K562 (cell line): ENCODE data around the gene KLK2. TPM values are rescaled to one million over a fixed set of nuclear protein-coding genes. Genes with fewer than 3 reads are reported as not detected.

Experiments used
- ATAC-seq: fragments of 200-7000 bp; cut with Tn5 transposase; 3 replicates; pipeline ENCODE4 v1.9.1; 2020; ENCODE audit warnings: moderate library complexity
- BruUV-seq: library from RNA; stranded (reverse); fragments of 400-500 nt; replicated peaks from 2 replicates; lab custom pipeline; 2021; lab: Mats Ljungman, UMichigan
- CTCF ChIA-PET: fragments of 300-600 bp; formaldehyde crosslinking; extraction: SDS; loops from one replicate; lab custom pipeline; 2021; ENCODE audit warnings: low intra/inter-chr PET ratio; lab: Yijun Ruan, JAX
- POLR2A ChIA-PET: fragments of 300-600, 350-650 bp; sonication (Branson Sonifier 250); formaldehyde crosslinking; extraction: SDS; loops from one replicate; lab custom pipeline; 2021; ENCODE audit warnings: antibody characterized with exemption, inconsistent platforms; lab: Yijun Ruan, JAX
- DNase-seq, 4 experiments: peaks; one replicate each; pipeline versions ENCODE4 v3.0.0 to v3.0.0-alpha.2; 2011 to 2018; ENCODE audit warnings: low spot score in 3 of 4, mixed read lengths in 3 of 4; ENCODE audit errors: extremely low read depth in 1 of 4
- FAIRE-seq: peaks from 2 replicates; lab custom pipeline; 2011; peaks lifted over from hg19 to GRCh38; lab: Jason Lieb, UNC
- H2AFZ ChIP-seq: 2 replicates; pipeline ENCODE4 v1.6.0; 2011; ENCODE audit warnings: low read depth, low read length, control low read depth, inconsistent platforms
- H3K27ac ChIP-seq: fragments of 200-600 bp; 3 replicates; pipeline ENCODE4 v1.8.0; 2011; ENCODE audit warnings: low read depth, mild to moderate bottlenecking, control low read depth, inconsistent platforms, low read length, moderate library complexity, mixed read lengths; ENCODE audit errors: extremely low read depth
- H3K27me3 ChIP-seq, 2 experiments: fragments of 300-600 bp in 1 of 2; 2 replicates in 1 of 2; 3 replicates in 1 of 2; pipeline versions ENCODE4 v1.6.0 to v1.8.0; 2011; ENCODE audit warnings: inconsistent platforms in 2 of 2, low read length in 2 of 2, mild to moderate bottlenecking in 1 of 2, mixed read lengths in 1 of 2, moderate library complexity in 1 of 2; ENCODE audit not compliant: control insufficient read depth in 2 of 2, insufficient read depth in 2 of 2
- H3K36me3 ChIP-seq: fragments of 300-600 bp; 3 replicates; pipeline ENCODE4 v1.8.0; 2011; ENCODE audit warnings: mild to moderate bottlenecking, low read length, inconsistent platforms; ENCODE audit not compliant: control insufficient read depth, insufficient read depth
- H3K4me1 ChIP-seq, 2 experiments: fragments of 200-600 bp in 1 of 2; replicated peaks in 1 of 2; 2 replicates in 1 of 2; 3 replicates in 1 of 2; pipeline versions ENCODE4 v1.5.1 to v1.8.0; 2011; ENCODE audit warnings: inconsistent platforms in 2 of 2, low read length in 2 of 2, mild to moderate bottlenecking in 1 of 2, mixed read lengths in 1 of 2, moderate library complexity in 1 of 2; ENCODE audit not compliant: control insufficient read depth in 2 of 2, insufficient read depth in 2 of 2
- H3K4me2 ChIP-seq: 2 replicates; pipeline ENCODE4 v1.6.1; 2011; ENCODE audit warnings: low read length, control low read depth, inconsistent platforms, mixed read lengths; ENCODE audit not compliant: insufficient read depth
- H3K4me3 ChIP-seq: fragments of 200-600 bp; sonication (generic), shearing (Covaris generic); 2 replicates; pipeline ENCODE4 v1.5.1; 2016; ENCODE audit warnings: control low read depth, inconsistent platforms
- H3K79me2 ChIP-seq: fragments of 200-600 bp; 3 replicates; pipeline ENCODE4 v1.8.0; 2011; ENCODE audit warnings: low read length, inconsistent platforms; ENCODE audit not compliant: control insufficient read depth, insufficient read depth
- H3K9ac ChIP-seq, 2 experiments: 2 replicates each; pipeline versions ENCODE4 v1.6.0 to v1.6.1; 2011; ENCODE audit warnings: low read depth in 2 of 2, low read length in 2 of 2, control low read depth in 1 of 2, inconsistent platforms in 1 of 2, mild to moderate bottlenecking in 1 of 2, mixed read lengths in 1 of 2; ENCODE audit not compliant: insufficient read depth in 1 of 2
- H3K9me1 ChIP-seq: one replicate; pipeline ENCODE4 v1.6.0; 2011; ENCODE audit warnings: inconsistent platforms, mild to moderate bottlenecking, low read length, moderate library complexity; ENCODE audit not compliant: control insufficient read depth, insufficient read depth
- H3K9me3 ChIP-seq: replicated peaks from 2 replicates; pipeline ENCODE4 v1.5.1; 2011; ENCODE audit warnings: low read depth, low read length, inconsistent platforms; ENCODE audit not compliant: control insufficient read depth, insufficient read depth
- H4K20me1 ChIP-seq: replicated peaks from 2 replicates; pipeline ENCODE4 v1.6.1; 2011; ENCODE audit warnings: low read length, inconsistent platforms, mixed read lengths; ENCODE audit not compliant: control insufficient read depth, insufficient read depth
- ADNP ChIP-seq: fragments of 200-800 bp; sonication (Bioruptor generic); IDR thresholded peaks from 2 replicates; pipeline ENCODE4 v1.6.1; 2016; ENCODE audit warnings: missing genetic modification characterization, missing compliant biosample characterization
- BHLHE40 ChIP-seq: IDR thresholded peaks from 2 replicates; pipeline ENCODE4 v1.6.1; 2011; ENCODE audit warnings: low read length, improper control_type of control experiment
- CC2D1A ChIP-seq: fragments of 450-650 bp; IDR thresholded peaks from 2 replicates; pipeline ENCODE4 v1.6.1; 2017; ENCODE audit warnings: mild to moderate bottlenecking
- HOXB6 ChIP-seq: fragments of 250-450 bp; sonication (Bioruptor Pico); IDR thresholded peaks from 2 replicates; pipeline ENCODE4 v1.5.1; 2022; ENCODE audit warnings: mild to moderate bottlenecking, borderline replicate concordance
- POLR3G ChIP-seq: IDR thresholded peaks from 2 replicates; pipeline ENCODE4 v1.6.1; 2011; ENCODE audit not compliant: insufficient read length, insufficient replicate concordance; ENCODE audit errors: extremely low read depth
- TSHZ1 ChIP-seq: fragments of 250-450 bp; sonication (Bioruptor Pico); IDR thresholded peaks from 2 replicates; pipeline ENCODE4 v1.4.0; 2020; ENCODE audit warnings: mild to moderate bottlenecking, moderate library complexity
- ZNF778 ChIP-seq: fragments of 450-650 bp; formaldehyde crosslinking; IDR thresholded peaks from 2 replicates; pipeline ENCODE4 v1.4.0; 2020; ENCODE audit warnings: mild to moderate bottlenecking, moderate library complexity
- WGBS: fragments of 100-300 bp; shearing (Covaris generic); methylation state at CpG from one replicate; pipeline ENCODE4 v1.1.6; 2016; ENCODE audit warnings: low coverage, mixed read lengths; ENCODE audit not compliant: insufficient coverage; ENCODE audit errors: missing lambda C conversion rate; 5-methylcytosine and 5-hydroxymethylcytosine counted together
- in situ Hi-C: fragments of 300-500 bp; cut with MboI; formaldehyde crosslinking; loops from 4 replicates; pipeline ENCODE4 v1.15.0; 2018; ENCODE audit warnings: inconsistent platforms, mixed read lengths
- intact Hi-C: fragments of 100-400 bp; cut with micrococcal nuclease; formaldehyde crosslinking; loops from 2 replicates; pipeline ENCODE4 v1.14.2; 2022
- polyA plus RNA-seq, 8 experiments: library from polyadenylated mRNA; depleted of rRNA in 4 of 8; stranded (reverse) in 5 of 8; unstranded in 3 of 8; fragments of >200 nt; fragmentation: Nextera tagmentation in 2 of 8; fragmentation: Illumina TruSeq in 1 of 8; extraction: Ambion mirVana in 2 of 8; extraction: Trizol in 1 of 8; gene quantifications; 2 replicates each; pipeline versions ENCODE4 v1.2.1 to v1.2.3, GENCODE V29; 2011 to 2014; ENCODE audit warnings: inconsistent platforms in 1 of 8, missing spikeins in 1 of 8
- total RNA-seq, 7 experiments: library from RNA; depleted of rRNA in 6 of 7; stranded (reverse); fragments of >200 nt in 6 of 7; fragmentation: Illumina TruSeq in 2 of 7; extraction: Trizol in 2 of 7; gene quantifications; 2 replicates each; pipeline versions ENCODE4 v1.2.1 to v1.2.3, GENCODE V29; 2011 to 2021; ENCODE audit warnings: low replicate concordance in 1 of 7
- TF ChIP-seq, protein P1 (sequence below): fragments of 450-650 bp; IDR thresholded peaks from 2 replicates; pipeline ENCODE4 v1.6.1; 2017; ENCODE audit warnings: antibody characterized with exemption

Gene KLK2
- total and polyA plus RNA-seq, 9 of the 15 experiments (the other 6 are each of a cell fraction or from before 2014, with no cell fraction given) = 0.11 to 0.47 (median 0.23) TPM; not detected in 1

GRCh38 chr19:50842130-50842529 lies 31.1 kb upstream of the KLK2 start:
- no peak overlapping the region for H3K9ac ChIP-seq
- no peak overlapping the region for H3K4me3 ChIP-seq
- no TSS peak for BruUV-seq
- no peak overlapping the region for H3K4me2 ChIP-seq
- H3K9me1 ChIP-seq = no peaks in the 10 kb centered on the region
- no peaks in the 10 kb centered on the region; a peak in 1 of 5 replicates for H3K4me1 ChIP-seq
- no peaks in the 10 kb centered on the region for H3K79me2 ChIP-seq
- intact Hi-C loops = no loop called here
- H2AFZ ChIP-seq = no peak overlapping the region
- no peaks in the 10 kb centered on the region for H4K20me1 ChIP-seq
- no peak for TF ChIP-seq ZNF778 (CRISPR knock-in tag)
- TF ChIP-seq HOXB6 = no peak
- no peak for TF ChIP-seq BHLHE40
- no peak for TF ChIP-seq POLR3G
- no peak for TF ChIP-seq ADNP (tag)
- no peak for TF ChIP-seq TSHZ1
- TF ChIP-seq, protein P1, sequence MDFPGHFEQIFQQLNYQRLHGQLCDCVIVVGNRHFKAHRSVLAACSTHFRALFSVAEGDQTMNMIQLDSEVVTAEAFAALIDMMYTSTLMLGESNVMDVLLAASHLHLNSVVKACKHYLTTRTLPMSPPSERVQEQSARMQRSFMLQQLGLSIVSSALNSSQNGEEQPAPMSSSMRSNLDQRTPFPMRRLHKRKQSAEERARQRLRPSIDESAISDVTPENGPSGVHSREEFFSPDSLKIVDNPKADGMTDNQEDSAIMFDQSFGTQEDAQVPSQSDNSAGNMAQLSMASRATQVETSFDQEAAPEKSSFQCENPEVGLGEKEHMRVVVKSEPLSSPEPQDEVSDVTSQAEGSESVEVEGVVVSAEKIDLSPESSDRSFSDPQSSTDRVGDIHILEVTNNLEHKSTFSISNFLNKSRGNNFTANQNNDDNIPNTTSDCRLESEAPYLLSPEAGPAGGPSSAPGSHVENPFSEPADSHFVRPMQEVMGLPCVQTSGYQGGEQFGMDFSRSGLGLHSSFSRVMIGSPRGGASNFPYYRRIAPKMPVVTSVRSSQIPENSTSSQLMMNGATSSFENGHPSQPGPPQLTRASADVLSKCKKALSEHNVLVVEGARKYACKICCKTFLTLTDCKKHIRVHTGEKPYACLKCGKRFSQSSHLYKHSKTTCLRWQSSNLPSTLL = no peak
- TF ChIP-seq CC2D1A = no peak
- DNase-seq (no peak), FAIRE-seq (no peak), ATAC-seq (no peak)
- in situ Hi-C loops = no loop called here
- no peak overlapping the region for H3K27ac ChIP-seq
- ChIA-PET POLR2A (interaction anchor here (0.6 kb wide), 1 partner anchor 37 kb away, joined by 3 read pairs; no protein-coding TSS in a partner anchor), CTCF (interaction anchor here (0.5 kb wide), 1 partner anchor 65 kb away, joined by 4 read pairs; no protein-coding TSS in a partner anchor)
- H3K9me3 ChIP-seq = peaks cover 2% of the 10 kb centered on the region; the same call in 1 of the 2 replicates
- peaks cover 2 to 25% of the 10 kb centered on the region in 2 experiments; a peak in 2 of 5 replicates for H3K27me3 ChIP-seq
- H3K36me3 ChIP-seq = no peaks in the 10 kb centered on the region
- WGBS = 24% methylated on average over 6 of the region's 6 CpGs
